ENCODE results near the gene LINGO3.
"Not testable (repeated sequence)": the region's sequence is repeated elsewhere in the genome, so short reads cannot be mapped to it uniquely, and the experiment has no call there.

LINGO3 gene

GRCh38 chr19:2287585-2288337 is 20.2 kb downstream of the LINGO3 start:
- in situ Hi-C loops (cut with HindIII; ENCODE audit: low sequenced_read_pairs) = no loop called here
- DNase-seq (ENCODE audit: low read depth) = no peak
- TF ChIP-seq, protein P1, sequence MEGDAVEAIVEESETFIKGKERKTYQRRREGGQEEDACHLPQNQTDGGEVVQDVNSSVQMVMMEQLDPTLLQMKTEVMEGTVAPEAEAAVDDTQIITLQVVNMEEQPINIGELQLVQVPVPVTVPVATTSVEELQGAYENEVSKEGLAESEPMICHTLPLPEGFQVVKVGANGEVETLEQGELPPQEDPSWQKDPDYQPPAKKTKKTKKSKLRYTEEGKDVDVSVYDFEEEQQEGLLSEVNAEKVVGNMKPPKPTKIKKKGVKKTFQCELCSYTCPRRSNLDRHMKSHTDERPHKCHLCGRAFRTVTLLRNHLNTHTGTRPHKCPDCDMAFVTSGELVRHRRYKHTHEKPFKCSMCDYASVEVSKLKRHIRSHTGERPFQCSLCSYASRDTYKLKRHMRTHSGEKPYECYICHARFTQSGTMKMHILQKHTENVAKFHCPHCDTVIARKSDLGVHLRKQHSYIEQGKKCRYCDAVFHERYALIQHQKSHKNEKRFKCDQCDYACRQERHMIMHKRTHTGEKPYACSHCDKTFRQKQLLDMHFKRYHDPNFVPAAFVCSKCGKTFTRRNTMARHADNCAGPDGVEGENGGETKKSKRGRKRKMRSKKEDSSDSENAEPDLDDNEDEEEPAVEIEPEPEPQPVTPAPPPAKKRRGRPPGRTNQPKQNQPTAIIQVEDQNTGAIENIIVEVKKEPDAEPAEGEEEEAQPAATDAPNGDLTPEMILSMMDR (IDR thresholded peaks at IDR 0.05; ENCODE audit: low read depth, low read length, missing control alignments) = no peak
- no peak overlapping the region for H3K4me3 ChIP-seq (ENCODE audit: low read depth, low read length)

- TF ChIP-seq, protein P1 (IDR thresholded peaks at IDR 0.05; ENCODE audit: low read depth, low read length, missing control alignments) = no peak
- H3K4me3 ChIP-seq (ENCODE audit: low read depth, low read length) = no peak overlapping the region
- in situ Hi-C loops (cut with HindIII; ENCODE audit: low sequenced_read_pairs) = no loop called here
- DNase-seq (ENCODE audit: low read depth) = no peak
Measured at GRCh38 chr19:2286402-2287140, 21.4 kb downstream of the LINGO3 start.

DNA sequence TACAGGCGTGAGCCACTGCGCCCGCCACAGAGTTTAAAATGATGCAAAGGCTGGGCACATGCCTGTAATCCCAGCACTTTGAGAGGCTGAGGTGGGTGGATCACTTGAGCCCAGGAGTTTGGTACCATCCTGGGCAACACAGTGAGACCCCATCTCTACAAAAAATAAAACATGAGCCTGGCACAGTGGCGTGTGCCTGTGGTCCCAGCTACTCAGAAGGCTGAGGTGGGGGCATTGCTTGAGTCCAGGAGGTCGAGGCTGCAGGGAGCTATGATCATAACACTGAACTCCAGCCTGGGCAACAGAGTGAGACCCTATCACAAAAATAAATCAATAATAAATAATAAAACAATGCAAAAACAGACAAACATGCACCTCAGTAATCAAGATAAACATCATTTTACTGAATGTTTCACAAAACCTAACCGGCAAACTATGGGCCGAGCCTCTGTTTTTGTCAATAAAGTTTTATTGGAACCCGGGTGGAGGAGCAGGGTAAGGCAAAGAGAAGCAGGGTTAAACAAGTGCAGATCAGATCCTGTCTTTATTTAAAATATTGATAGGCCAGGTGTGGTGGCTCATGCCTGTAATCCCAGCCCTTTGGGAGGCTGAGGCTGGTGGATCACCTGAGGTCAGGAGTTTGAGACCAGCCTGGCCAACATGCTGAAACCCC is 24.0 kb downstream of the LINGO3 start:
- H3K4me3 ChIP-seq (ENCODE audit: low read depth, low read length) = no peak overlapping the region
- in situ Hi-C loops (cut with HindIII; ENCODE audit: low sequenced_read_pairs) = no loop called here
- no peak for DNase-seq (ENCODE audit: low read depth)
- TF ChIP-seq, protein P1 (IDR thresholded peaks at IDR 0.05; ENCODE audit: low read depth, low read length, missing control alignments) = no peak

GRCh38 chr19:2282862-2283237 is 25.1 kb downstream of the LINGO3 start:
- DNase-seq (ENCODE audit: low read depth) = no peak
- TF ChIP-seq, protein P1 (IDR thresholded peaks at IDR 0.05; ENCODE audit: low read depth, low read length, missing control alignments) = no peak
- in situ Hi-C loops (cut with HindIII; ENCODE audit: low sequenced_read_pairs) = no loop called here
- H3K4me3 ChIP-seq (ENCODE audit: low read depth, low read length) = no peak overlapping the region

- peak within 1 kb of the TSS; percentile 18 for H3K4me3 ChIP-seq (ENCODE audit: low read depth, low read length)
- in situ Hi-C loops (cut with HindIII; ENCODE audit: low sequenced_read_pairs) = no loop called here
Measured at GRCh38 chr19:2282062-2282861, 25.7 kb downstream of the LINGO3 start, which contains the start of gene PEAK3. PEAK3 (minus strand) TSS chr19:2282175; CDS start chr19:2280931, 1,244 bp downstream.

GRCh38 chr19:2281265-2282061 is 26.5 kb downstream of the LINGO3 start:
- DNase-seq (ENCODE audit: low read depth); in situ Hi-C loops (cut with HindIII; ENCODE audit: low sequenced_read_pairs): not testable (repeated sequence)
- peak overlapping the region; percentile 18 for H3K4me3 ChIP-seq (ENCODE audit: low read depth, low read length)

More at GRCh38 chr19:2282062-2282861, 25.7 kb downstream of the LINGO3 start, which contains the start of gene PEAK3:
- DNase-seq (ENCODE audit: low read depth) = no peak
- TF ChIP-seq, protein P1 (IDR thresholded peaks at IDR 0.05; ENCODE audit: low read depth, low read length, missing control alignments) = no peak

All from astrocyte of the cerebellum (primary cell).